ENCODE results near the gene GMDS. TPM values are rescaled to one million over a fixed set of nuclear protein-coding genes. Genes with fewer than 3 reads are reported as not detected.

GMDS gene
- total RNA-seq, 1 donor = 23.2 TPM

DNA sequence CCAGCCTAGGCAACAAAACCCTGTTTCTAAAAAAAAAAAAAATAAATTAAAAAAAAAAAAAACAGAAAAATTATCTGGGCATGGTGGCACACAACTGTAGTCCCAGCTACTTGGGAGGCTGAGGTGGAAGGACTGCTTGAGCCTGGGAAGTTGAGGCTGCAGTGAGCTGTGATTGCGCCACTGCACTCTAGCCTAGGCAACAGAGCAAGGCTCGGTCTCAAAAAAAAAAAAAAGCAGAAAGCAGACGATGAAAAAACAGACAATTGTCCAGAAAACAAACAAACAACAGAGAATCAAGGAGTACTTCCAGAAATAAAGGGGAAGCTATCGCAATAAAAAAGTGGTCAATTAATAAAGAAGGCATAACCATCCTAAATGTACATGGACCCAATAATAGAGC lies 229.4 kb downstream of the GMDS start:
- Histone ChIP-seq H3K36me3 (ENCODE audit: insufficient read depth, low read length) (no peaks in the 10 kb centered on the region), H3K9me3 (ENCODE audit: low read depth, low read length) (no peaks in the 10 kb centered on the region), H3K4me3 (ENCODE audit: insufficient read depth, low read length) (no peak overlapping the region), H3K4me2 (ENCODE audit: insufficient read depth, low read length) (no peak overlapping the region), H3K27ac (ENCODE audit: low read depth, low read length) (no peak overlapping the region), H3K79me2 (ENCODE audit: insufficient read depth, low read length) (no peaks in the 10 kb centered on the region), H3K4me1 (ENCODE audit: insufficient read depth, low read length) (peaks cover 3% of the 10 kb centered on the region), H3K27me3 (ENCODE audit: insufficient read depth, low read length) (no peaks in the 10 kb centered on the region), H4K20me1 (ENCODE audit: insufficient read depth, low read length) (peaks cover 3% of the 10 kb centered on the region), H2AFZ (ENCODE audit: low read length) (no peak overlapping the region)
- DNase-seq (ENCODE audit: insufficient read length, low spot score, missing footprints) = no peak
- TF ChIP-seq, protein P1, sequence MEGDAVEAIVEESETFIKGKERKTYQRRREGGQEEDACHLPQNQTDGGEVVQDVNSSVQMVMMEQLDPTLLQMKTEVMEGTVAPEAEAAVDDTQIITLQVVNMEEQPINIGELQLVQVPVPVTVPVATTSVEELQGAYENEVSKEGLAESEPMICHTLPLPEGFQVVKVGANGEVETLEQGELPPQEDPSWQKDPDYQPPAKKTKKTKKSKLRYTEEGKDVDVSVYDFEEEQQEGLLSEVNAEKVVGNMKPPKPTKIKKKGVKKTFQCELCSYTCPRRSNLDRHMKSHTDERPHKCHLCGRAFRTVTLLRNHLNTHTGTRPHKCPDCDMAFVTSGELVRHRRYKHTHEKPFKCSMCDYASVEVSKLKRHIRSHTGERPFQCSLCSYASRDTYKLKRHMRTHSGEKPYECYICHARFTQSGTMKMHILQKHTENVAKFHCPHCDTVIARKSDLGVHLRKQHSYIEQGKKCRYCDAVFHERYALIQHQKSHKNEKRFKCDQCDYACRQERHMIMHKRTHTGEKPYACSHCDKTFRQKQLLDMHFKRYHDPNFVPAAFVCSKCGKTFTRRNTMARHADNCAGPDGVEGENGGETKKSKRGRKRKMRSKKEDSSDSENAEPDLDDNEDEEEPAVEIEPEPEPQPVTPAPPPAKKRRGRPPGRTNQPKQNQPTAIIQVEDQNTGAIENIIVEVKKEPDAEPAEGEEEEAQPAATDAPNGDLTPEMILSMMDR (IDR thresholded peaks at IDR 0.05; ENCODE audit: extremely low read depth, low read depth, low read length) = no peak

DNA sequence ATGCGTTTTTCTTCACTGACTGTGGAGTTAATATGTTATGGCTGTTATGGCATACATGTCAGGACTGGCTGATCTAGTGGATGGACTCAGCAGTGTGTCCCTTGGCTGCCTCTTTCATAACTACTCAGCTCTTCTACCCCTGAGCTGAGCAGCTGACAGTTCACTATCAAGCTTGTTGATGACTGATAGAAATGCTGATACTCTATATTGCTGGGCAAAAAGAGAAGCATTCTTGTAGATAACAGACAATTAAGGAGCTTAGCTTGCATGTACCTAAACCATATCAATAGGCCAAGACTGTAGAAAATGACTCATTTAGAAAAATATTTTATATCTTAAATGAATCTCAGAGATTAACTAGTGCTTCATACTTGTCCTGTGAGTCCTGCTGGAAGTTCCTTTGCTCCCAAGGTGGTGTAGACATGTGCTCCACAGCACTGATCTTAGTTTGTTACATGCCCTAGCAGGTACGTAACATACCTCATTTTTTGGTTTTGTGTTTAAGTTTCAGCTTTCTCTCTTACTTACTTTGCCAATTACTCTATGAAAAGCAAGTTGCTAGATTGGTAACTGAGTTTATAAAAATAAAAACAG lies 236.9 kb downstream of the GMDS start:
- Histone ChIP-seq H3K4me3 (ENCODE audit: insufficient read depth, low read length) (no peak overlapping the region), H3K4me1 (ENCODE audit: insufficient read depth, low read length) (peaks cover 4% of the 10 kb centered on the region), H3K27ac (ENCODE audit: low read depth, low read length) (no peak overlapping the region), H3K36me3 (ENCODE audit: insufficient read depth, low read length) (no peaks in the 10 kb centered on the region), H3K4me2 (ENCODE audit: insufficient read depth, low read length) (no peak overlapping the region), H2AFZ (ENCODE audit: low read length) (no peak overlapping the region), H3K9me3 (ENCODE audit: low read depth, low read length) (no peaks in the 10 kb centered on the region), H3K79me2 (ENCODE audit: insufficient read depth, low read length) (no peaks in the 10 kb centered on the region), H4K20me1 (ENCODE audit: insufficient read depth, low read length) (no peaks in the 10 kb centered on the region), H3K27me3 (ENCODE audit: insufficient read depth, low read length) (no peaks in the 10 kb centered on the region)
- DNase-seq (ENCODE audit: insufficient read length, low spot score, missing footprints) = peak; percentile 49
- TF ChIP-seq, protein P1 (IDR thresholded peaks at IDR 0.05; ENCODE audit: extremely low read depth, low read depth, low read length) = no peak

DNA sequence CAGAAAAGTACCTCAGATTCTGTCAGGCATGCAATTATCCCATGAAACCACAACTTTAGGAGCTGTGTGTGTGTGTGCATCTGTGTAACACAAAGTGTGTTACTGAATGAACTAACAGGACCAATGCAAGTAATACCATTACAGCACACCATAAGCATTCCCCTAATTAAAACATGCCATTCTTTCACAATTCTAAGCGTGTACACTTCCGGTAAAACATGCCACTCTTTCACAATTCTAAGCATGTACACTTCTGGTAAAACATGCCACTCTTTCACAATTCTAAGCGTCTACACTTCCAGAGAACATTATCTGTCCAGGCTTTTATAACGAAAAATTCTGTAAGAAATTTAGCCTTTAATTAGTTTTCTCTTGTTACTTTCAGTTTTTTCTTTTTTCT lies 238.2 kb downstream of the GMDS start:
- TF ChIP-seq, protein P1 (IDR thresholded peaks at IDR 0.05; ENCODE audit: extremely low read depth, low read depth, low read length) = no peak
- H3K4me3 ChIP-seq (ENCODE audit: insufficient read depth, low read length) = no peak overlapping the region
- H2AFZ ChIP-seq (ENCODE audit: low read length) = no peak overlapping the region

DNA sequence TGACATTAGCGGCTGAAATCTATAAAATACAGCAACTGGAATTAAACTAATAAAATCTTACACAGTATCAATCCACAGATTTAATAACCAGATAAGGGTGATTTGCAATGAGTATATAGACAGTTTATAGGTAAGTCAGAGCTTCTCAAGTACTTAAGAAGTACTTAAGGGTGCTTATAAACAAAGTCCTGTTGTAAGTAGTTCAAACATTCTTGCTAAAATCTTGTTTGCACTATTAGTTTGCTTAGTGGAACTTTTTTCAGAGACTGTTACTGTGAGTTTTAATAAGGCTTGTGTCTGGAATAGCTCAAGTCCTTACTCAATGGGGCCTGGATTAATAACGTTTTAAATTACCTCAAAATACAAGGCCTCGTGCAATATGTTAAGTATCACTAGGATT lies 240.5 kb downstream of the GMDS start:
- TF ChIP-seq, protein P1 (IDR thresholded peaks at IDR 0.05; ENCODE audit: extremely low read depth, low read depth, low read length) = no peak
- H3K4me3 ChIP-seq (ENCODE audit: insufficient read depth, low read length) = no peak overlapping the region
- no peaks in the 10 kb centered on the region for H4K20me1 ChIP-seq (ENCODE audit: insufficient read depth, low read length)

More for the DNA sequence above, 238.2 kb downstream of the GMDS start:
- H3K79me2 ChIP-seq (ENCODE audit: insufficient read depth, low read length) = no peaks in the 10 kb centered on the region
- H3K27ac ChIP-seq (ENCODE audit: low read depth, low read length) = no peak overlapping the region
- H3K4me1 ChIP-seq (ENCODE audit: insufficient read depth, low read length) = peaks cover 4% of the 10 kb centered on the region
- no peak for DNase-seq (ENCODE audit: insufficient read length, low spot score, missing footprints)
- no peaks in the 10 kb centered on the region for H4K20me1 ChIP-seq (ENCODE audit: insufficient read depth, low read length)
- H3K36me3 ChIP-seq (ENCODE audit: insufficient read depth, low read length) = no peaks in the 10 kb centered on the region
- H3K27me3 ChIP-seq (ENCODE audit: insufficient read depth, low read length) = no peaks in the 10 kb centered on the region
- no peak overlapping the region for H3K4me2 ChIP-seq (ENCODE audit: insufficient read depth, low read length)
- H3K9me3 ChIP-seq (ENCODE audit: low read depth, low read length) = no peaks in the 10 kb centered on the region

More for the DNA sequence above, 240.5 kb downstream of the GMDS start:
- Histone ChIP-seq H3K36me3 (ENCODE audit: insufficient read depth, low read length) (no peaks in the 10 kb centered on the region), H2AFZ (ENCODE audit: low read length) (no peak overlapping the region), H3K4me2 (ENCODE audit: insufficient read depth, low read length) (no peak overlapping the region), H3K27ac (ENCODE audit: low read depth, low read length) (no peak overlapping the region), H3K27me3 (ENCODE audit: insufficient read depth, low read length) (no peaks in the 10 kb centered on the region), H3K4me1 (ENCODE audit: insufficient read depth, low read length) (peaks cover 4% of the 10 kb centered on the region), H3K9me3 (ENCODE audit: low read depth, low read length) (no peaks in the 10 kb centered on the region), H3K79me2 (ENCODE audit: insufficient read depth, low read length) (no peaks in the 10 kb centered on the region)
- no peak for DNase-seq (ENCODE audit: insufficient read length, low spot score, missing footprints)
